Measurements from ENCODE around the gene TNMD. TPM values are rescaled to one million over a fixed set of nuclear protein-coding genes. Genes with fewer than 3 reads are reported as not detected.

TNMD gene
- total RNA-seq, 4 donors from 2014 or later: not detected

- Histone ChIP-seq H3K27me3 (no peaks in the 10 kb centered on the region), H3K36me3 (peaks cover 0 to 20% (median 0%) of the 10 kb centered on the region in 3 donors), H3K27ac (no peak overlapping the region), H3K4me3 (no peak overlapping the region), H3K9me3 (no peaks in the 10 kb centered on the region), H3K4me1 (no peaks in the 10 kb centered on the region)
- intact Hi-C loops (cut with DNase I): no loop called here
- WGBS, 2 donors: 60 to 68% methylated on average over 5 of the region's 5 CpGs
- TF ChIP-seq, protein P1, sequence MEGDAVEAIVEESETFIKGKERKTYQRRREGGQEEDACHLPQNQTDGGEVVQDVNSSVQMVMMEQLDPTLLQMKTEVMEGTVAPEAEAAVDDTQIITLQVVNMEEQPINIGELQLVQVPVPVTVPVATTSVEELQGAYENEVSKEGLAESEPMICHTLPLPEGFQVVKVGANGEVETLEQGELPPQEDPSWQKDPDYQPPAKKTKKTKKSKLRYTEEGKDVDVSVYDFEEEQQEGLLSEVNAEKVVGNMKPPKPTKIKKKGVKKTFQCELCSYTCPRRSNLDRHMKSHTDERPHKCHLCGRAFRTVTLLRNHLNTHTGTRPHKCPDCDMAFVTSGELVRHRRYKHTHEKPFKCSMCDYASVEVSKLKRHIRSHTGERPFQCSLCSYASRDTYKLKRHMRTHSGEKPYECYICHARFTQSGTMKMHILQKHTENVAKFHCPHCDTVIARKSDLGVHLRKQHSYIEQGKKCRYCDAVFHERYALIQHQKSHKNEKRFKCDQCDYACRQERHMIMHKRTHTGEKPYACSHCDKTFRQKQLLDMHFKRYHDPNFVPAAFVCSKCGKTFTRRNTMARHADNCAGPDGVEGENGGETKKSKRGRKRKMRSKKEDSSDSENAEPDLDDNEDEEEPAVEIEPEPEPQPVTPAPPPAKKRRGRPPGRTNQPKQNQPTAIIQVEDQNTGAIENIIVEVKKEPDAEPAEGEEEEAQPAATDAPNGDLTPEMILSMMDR (IDR thresholded peaks at IDR 0.05): no peak
- TF ChIP-seq POLR2A (IDR thresholded peaks at IDR 0.05): no peak
- no peak for DNase-seq
These were observed 41.3 kb downstream of the TNMD start for GRCh38 chrX:100625985-100626491.

DNA sequence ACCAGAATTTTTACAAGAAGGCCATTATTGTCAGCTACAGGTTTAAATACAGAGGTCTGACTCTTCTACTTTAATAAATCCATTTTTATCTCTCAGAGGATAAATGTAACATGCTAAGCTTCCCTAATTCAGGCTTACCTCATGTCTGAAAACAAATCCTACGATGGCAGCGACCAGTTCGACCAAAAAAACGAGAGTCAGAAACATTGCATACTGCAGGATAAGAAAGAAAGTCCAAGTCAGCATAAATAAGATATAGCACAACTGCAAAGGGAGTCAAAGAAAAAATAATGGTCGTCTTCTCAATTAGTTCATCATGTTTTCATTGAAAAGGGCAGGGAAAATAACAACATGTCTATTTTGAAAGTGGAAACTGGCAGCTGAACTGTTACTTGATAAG lies 50.3 kb downstream of the TNMD start:
- TF ChIP-seq, protein P1 (IDR thresholded peaks at IDR 0.05): no peak
- no peak for TF ChIP-seq POLR2A (IDR thresholded peaks at IDR 0.05)
- H3K27me3 ChIP-seq: no peaks in the 10 kb centered on the region
- 68 to 70% methylated on average over 5 of the region's 5 CpGs for WGBS, 2 donors
- H3K4me1 ChIP-seq: peaks cover 0 to 16% (median 0%) of the 10 kb centered on the region in 3 donors
- DNase-seq: no peak
- H3K27ac ChIP-seq: no peak overlapping the region
- H3K4me3 ChIP-seq: no peak overlapping the region
- H3K9me3 ChIP-seq: no peaks in the 10 kb centered on the region
- intact Hi-C loops (cut with DNase I): no loop called here
- peaks cover 0 to 39% (median 0%) of the 10 kb centered on the region in 3 donors for H3K36me3 ChIP-seq

- Histone ChIP-seq H3K4me3 (peak overlapping the region; percentile 53 to 65 (median 62)), H3K27me3 (no peaks in the 10 kb centered on the region), H3K4me1 (peaks cover 0 to 16% (median 0%) of the 10 kb centered on the region in 3 donors), H3K27ac (peak overlapping the region; percentile 36 to 84 (median 78)), H3K9me3 (no peaks in the 10 kb centered on the region), H3K36me3 (peaks cover 0 to 30% (median 0%) of the 10 kb centered on the region in 3 donors)
- WGBS, 2 donors: 32 to 42% methylated on average over 4 to 8 of the region's 8 CpGs
- no peak for DNase-seq
- intact Hi-C loops (cut with DNase I): no loop called here
- TF ChIP-seq, protein P1 (IDR thresholded peaks at IDR 0.05): no peak
- TF ChIP-seq POLR2A (IDR thresholded peaks at IDR 0.05): no peak
These were observed 51.2 kb downstream of the TNMD start for GRCh38 chrX:100635989-100636320.

DNA sequence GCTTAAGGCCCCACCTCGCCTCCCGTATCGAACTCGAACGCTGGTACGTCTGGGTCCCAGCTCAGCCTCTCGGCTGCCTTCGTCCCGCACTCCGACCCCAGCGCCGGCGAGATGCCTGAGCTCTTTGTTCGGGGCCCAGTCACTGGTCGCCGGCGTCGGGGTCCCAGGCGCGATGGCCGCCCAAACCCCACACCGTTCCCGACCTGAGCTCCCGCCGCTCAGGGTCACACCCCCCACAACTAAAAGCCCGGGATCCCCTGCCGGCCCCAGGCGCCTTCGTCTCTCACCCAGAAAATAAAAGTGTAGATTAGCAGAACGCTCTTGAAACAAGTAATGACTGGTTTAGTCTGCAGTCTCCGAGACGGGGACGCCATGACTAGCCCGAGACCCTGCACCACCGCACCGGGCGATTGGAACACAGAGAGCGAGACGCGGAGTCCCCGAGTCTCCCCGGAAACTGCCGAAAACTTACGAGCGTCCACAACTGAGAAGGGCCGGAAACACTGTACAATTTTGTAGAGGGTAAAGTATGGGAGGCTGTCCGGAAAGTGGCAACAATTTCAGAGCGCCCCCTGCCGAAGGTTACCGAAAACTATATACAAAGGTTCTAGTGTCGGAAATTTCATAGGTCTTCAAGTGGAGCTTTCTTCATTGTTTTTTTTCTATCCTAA lies 51.7 kb downstream of the TNMD start, which contains the start of gene TSPAN6:
TSPAN6 (minus strand) TSS at position 486 of the 671 bp plus-strand sequence; CDS start at position 374, 112 bp downstream.
- intact Hi-C loops (cut with DNase I): no loop called here
- Histone ChIP-seq H3K27me3 (no peaks in the 10 kb centered on the region), H3K9me3 (no peaks in the 10 kb centered on the region), H3K4me1 (peaks cover 0 to 16% (median 0%) of the 10 kb centered on the region in 3 donors), H3K36me3 (peaks cover 0 to 25% (median 0%) of the 10 kb centered on the region in 3 donors), H3K27ac (peak within 1 kb of the TSS; percentile 36 to 84 (median 78)), H3K4me3 (peak within 1 kb of the TSS; percentile 53 to 65 (median 62))
- DNase-seq: no peak
- TF ChIP-seq, protein P1 (IDR thresholded peaks at IDR 0.05): peak in 5 of 6 experiments; percentile 27 to 53 (median 44)
- no peak for TF ChIP-seq POLR2A (IDR thresholded peaks at IDR 0.05)
- 0 to 35% methylated on average over 2 to 37 of the region's 51 CpGs for WGBS, 2 donors

GRCh38 chrX:100642290-100642689 lies 57.6 kb downstream of the TNMD start:
- H3K4me3 ChIP-seq: no peak overlapping the region
- H3K9me3 ChIP-seq: no peaks in the 10 kb centered on the region
- TF ChIP-seq POLR2A (IDR thresholded peaks at IDR 0.05): no peak
- TF ChIP-seq, protein P1 (IDR thresholded peaks at IDR 0.05): no peak
- intact Hi-C loops (cut with DNase I): no loop called here
- DNase-seq: no peak
- peak overlapping the region; percentile 78 to 89 (median 80) for H3K27ac ChIP-seq
- no peaks in the 10 kb centered on the region for H3K36me3 ChIP-seq
- WGBS, 2 donors: 43 to 53% methylated on average over 3 of the region's 3 CpGs
- no peaks in the 10 kb centered on the region for H3K27me3 ChIP-seq
- peaks cover 0 to 27% (median 5%) of the 10 kb centered on the region in 3 donors for H3K4me1 ChIP-seq
